Heart left ventricle (tissue), 16 donors: ENCODE measurements around the gene ABLIM1. TPM values are rescaled to one million over a fixed set of nuclear protein-coding genes. Genes with fewer than 3 reads are reported as not detected.

Source experiments
- ATAC-seq, 4 donors: fragments of 200-7000 bp; cut with Tn5 transposase; one replicate each; pipeline ENCODE4 v1.9.1; 2020 to 2022; ENCODE audit warnings: moderate library complexity in 4 of 4, mild to moderate bottlenecking in 3 of 4, moderate number of reproducible peaks in 1 of 4
- DNase-seq, 5 donors: peaks; one replicate each; pipeline ENCODE4 v3.0.0-alpha.2; 2020
- H3K27ac ChIP-seq, 12 donors: fragments of 200-600 bp; sonication (generic) in 4 of 12; one replicate each; pipeline versions ENCODE4 v1.5.0 to v1.8.0; 2016 to 2022; ENCODE audit warnings: mild to moderate bottlenecking in 2 of 12
- H3K27me3 ChIP-seq, 9 donors: fragments of 200-600 bp; sonication (generic) in 2 of 9; one replicate each; pipeline versions ENCODE4 v1.5.1 to v1.8.0; 2016 to 2022; ENCODE audit warnings: mild to moderate bottlenecking in 3 of 9
- H3K36me3 ChIP-seq, 9 donors: fragments of 200-600 bp; sonication (generic) in 2 of 9; one replicate each; pipeline versions ENCODE4 v1.5.0 to v1.8.0; 2018 to 2022; ENCODE audit warnings: mild to moderate bottlenecking in 2 of 9
- H3K4me1 ChIP-seq, 12 donors: fragments of 200-600 bp; sonication (generic) in 4 of 12; one replicate each; pipeline versions ENCODE4 v1.5.0 to v1.8.0; 2016 to 2022; ENCODE audit warnings: mild to moderate bottlenecking in 3 of 12
- H3K4me3 ChIP-seq, 12 donors: fragments of 200-600 bp; sonication (generic) in 4 of 12; one replicate each; pipeline versions ENCODE4 v1.5.0 to v1.8.0; 2017 to 2022; ENCODE audit warnings: mild to moderate bottlenecking in 9 of 12, moderate library complexity in 4 of 12
- H3K9me3 ChIP-seq, 12 donors: fragments of 200-600 bp; sonication (generic) in 4 of 12; one replicate each; pipeline versions ENCODE4 v1.5.0 to v1.8.0; 2016 to 2022; ENCODE audit warnings: mild to moderate bottlenecking in 1 of 12
- CTCF ChIP-seq, 12 donors: fragments of 200-600 bp; sonication (generic) in 4 of 12; IDR thresholded peaks; one replicate each; pipeline versions ENCODE4 v1.5.0 to v1.8.0; 2018 to 2022; ENCODE audit warnings: antibody characterized with exemption in 12 of 12, mild to moderate bottlenecking in 5 of 12
- POLR2A ChIP-seq, 2 donors: fragments of 450-650 bp; IDR thresholded peaks; one replicate each; pipeline ENCODE4 v1.6.1; 2017; ENCODE audit warnings: antibody characterized with exemption in 2 of 2, mild to moderate bottlenecking in 2 of 2, moderate library complexity in 2 of 2
- WGBS, 4 donors: extraction: QIAGEN DNeasy Blood & Tissue Kit in 2 of 4; methylation state at CpG; one replicate each; pipeline versions ENCODE4 v1.1.5 to v1.1.7; 2013 to 2018; 5-methylcytosine and 5-hydroxymethylcytosine counted together
- intact Hi-C, 10 donors: fragments of 100-400 bp; cut with DNase I; formaldehyde crosslinking; loops; one replicate each; pipeline versions ENCODE4 v1.11.1 to v1.14.2; 2022
- polyA plus RNA-seq, 2 donors: library from polyadenylated mRNA; stranded (reverse); fragments of 200-250 nt; gene quantifications; one replicate each; pipeline ENCODE4 v1.2.3, GENCODE V29; 2013
- total RNA-seq, 9 donors: library from RNA; depleted of rRNA in 2 of 9; stranded (reverse); fragments of >200 nt in 2 of 9; fragmentation: NEBNext Ultra II Directional in 3 of 9; extraction: Animal tissue kit (Norgen Biotek cat#: 25700) in 3 of 9; gene quantifications; one replicate each; pipeline versions ENCODE4 v1.1.0 to v1.2.4, GENCODE V29; 2016 to 2023
- donor health status: ischemic (EF 13 %, LVEDD 7.1; RV severe dilation, severe dysfunction).
- donor health status: healthy with polysubstance abuse.
- donor health status: DM: no; HTN: yes; CAD: no.
- donor health status: DM: no; HTN: no; CAD: no.
- donor health status: ischemic (EF 25% LVEDD 6.9; RV normal size, moderate dysfunction).
- donor health status: ischemic (EF 25% LVEDD 5.7; RV mildly dilated, moderate dysfunction).
- donor health status: healthy.
- donor health status: DM: yes; HTN: yes; CAD: no.
- donor health status: ischemic (EF 35%, LVEDD 5.7; RV mildly dilated, moderate dysfunction).
- donor health status: nonischemic (EF 11% LVEDD 7.7; RV severe dilation, severe dysfunction).
- donor health status: DM: yes; HTN: yes; CAD: no.
- donor health status: PGD.
- donor health status: ischemic (EF 29% LVEDD 5.4; RV normal size, mild dysfunction).
- donor health status: nonischemic (EF 23%, LVEDD 6.1; RV moderate dilation, normal function).

The ABLIM1 gene
- total and polyA plus RNA-seq, 11 donors: 242 to 713 (median 561) TPM

- intact Hi-C loops: loop anchor here in 1 of 10 donors (5.0 kb wide), 1 partner anchor 106 kb away; no protein-coding TSS in a partner anchor
- Histone ChIP-seq H3K4me3 (no peak overlapping the region), H3K27ac (peak overlapping the region in 5 of 12 donors; percentile 6 to 50 (median 25)), H3K9me3 (no peaks in the 10 kb centered on the region), H3K27me3 (no peaks in the 10 kb centered on the region), H3K36me3 (no peaks in the 10 kb centered on the region), H3K4me1 (peaks cover 0 to 22% (median 13%) of the 10 kb centered on the region in 12 donors)
- peak; percentile 44 to 82 (median 68) for DNase-seq
- ATAC-seq: peak; percentile 84 to 95 (median 94)
- TF ChIP-seq POLR2A (IDR thresholded peaks at IDR 0.05) (no peak), CTCF (IDR thresholded peaks at IDR 0.05) (no peak)
- WGBS, 4 donors: 16 to 23% (median 19%) methylated on average over 9 of the region's 9 CpGs
Measured at GRCh38 chr10:114412907-114413797, 244.9 kb downstream of the ABLIM1 start.

GRCh38 chr10:114408968-114409444 is 249.1 kb downstream of the ABLIM1 start:
- WGBS, 4 donors: 52 to 61% (median 55%) methylated on average over 5 of the region's 5 CpGs
- no peak overlapping the region for H3K27ac ChIP-seq

GRCh38 chr10:114408112-114408967 is 249.7 kb downstream of the ABLIM1 start:
- WGBS, 4 donors: 82 to 91% (median 86%) methylated on average over 12 of the region's 12 CpGs
- no peak for DNase-seq
- intact Hi-C loops: loop anchor here in 1 of 10 donors (10.0 kb wide), 1 partner anchor 104 kb away; no protein-coding TSS in a partner anchor
- H3K9me3 ChIP-seq: peaks cover 0 to 2% (median 0%) of the 10 kb centered on the region in 12 donors
- peaks cover 0 to 22% (median 4%) of the 10 kb centered on the region in 9 donors for H3K27me3 ChIP-seq
- H3K36me3 ChIP-seq: no peaks in the 10 kb centered on the region
- ATAC-seq: no peak
- no peak overlapping the region for H3K27ac ChIP-seq
- H3K4me1 ChIP-seq: peaks cover 4 to 33% (median 23%) of the 10 kb centered on the region in 12 donors
- H3K4me3 ChIP-seq: no peak overlapping the region
- TF ChIP-seq CTCF (IDR thresholded peaks at IDR 0.05) (no peak), POLR2A (IDR thresholded peaks at IDR 0.05) (no peak)

More at GRCh38 chr10:114408968-114409444, 249.1 kb downstream of the ABLIM1 start:
- ATAC-seq (no peak), DNase-seq (no peak)
- H3K4me1 ChIP-seq: peaks cover 3 to 30% (median 18%) of the 10 kb centered on the region in 12 donors
- H3K27me3 ChIP-seq: peaks cover 0 to 16% (median under 1%) of the 10 kb centered on the region in 9 donors
- H3K36me3 ChIP-seq: no peaks in the 10 kb centered on the region
- H3K9me3 ChIP-seq: peaks cover 0 to 2% (median 0%) of the 10 kb centered on the region in 12 donors
- H3K4me3 ChIP-seq: no peak overlapping the region
- no peak for TF ChIP-seq CTCF (IDR thresholded peaks at IDR 0.05)
- no peak for TF ChIP-seq POLR2A (IDR thresholded peaks at IDR 0.05)
- intact Hi-C loops: loop anchor here in 1 of 10 donors (10.0 kb wide), 1 partner anchor 104 kb away; no protein-coding TSS in a partner anchor
